ENCODE measurements around the gene ALDH7A1.
"Not testable (repeated sequence)": the region's sequence is repeated elsewhere in the genome, so short reads cannot be mapped to it uniquely, and the experiment has no call there.

The ALDH7A1 gene

GRCh38 chr5:126628102-126628501 is 33.1 kb upstream of the ALDH7A1 start:
- H3K27me3 ChIP-seq (replicated peaks in 2 of 5; ENCODE audit: control insufficient read depth in 4 of 5, insufficient read depth in 5 of 5, low read length in 4 of 5): no peaks in the 10 kb centered on the region
- H3K36me3 ChIP-seq (ENCODE audit: control insufficient read depth in 4 of 4, insufficient read depth in 4 of 4, low read length in 3 of 4): peaks cover 0 to 23% (median 15%) of the 10 kb centered on the region in 4 experiments
- ChIA-PET CTCF (no interaction called here), POLR2A (no interaction called here)
- H3K4me3 ChIP-seq (ENCODE audit: control insufficient read depth in 1 of 7, extremely low read depth in 1 of 7, insufficient read depth in 4 of 7, low read depth in 2 of 7, low read length in 6 of 7): no peak overlapping the region
- over 99% methylated on average over 9 of the region's 11 CpGs for WGBS (ENCODE audit: insufficient coverage)
- H3K4me1 ChIP-seq (ENCODE audit: control extremely low read depth in 1 of 4, control insufficient read depth in 4 of 4, insufficient read depth in 4 of 4, low read length in 3 of 4): no peaks in the 10 kb centered on the region
- DNase-seq: no peak
- H3K27ac ChIP-seq (ENCODE audit: insufficient read depth in 1 of 2, low read depth in 1 of 2, low read length in 2 of 2, poor library complexity in 1 of 2, severe bottlenecking in 2 of 2): no peak overlapping the region
- no peaks in the 10 kb centered on the region for H3K9me3 ChIP-seq (ENCODE audit: control extremely low read depth in 1 of 5, control insufficient read depth in 4 of 5, insufficient read depth in 2 of 5, low read depth in 1 of 5, low read length in 4 of 5)

- Histone ChIP-seq H3K36me3 (ENCODE audit: control insufficient read depth in 4 of 4, insufficient read depth in 4 of 4, low read length in 3 of 4) (peaks cover 3 to 34% (median 24%) of the 10 kb centered on the region in 4 experiments), H3K4me1 (ENCODE audit: control extremely low read depth in 1 of 4, control insufficient read depth in 4 of 4, insufficient read depth in 4 of 4, low read length in 3 of 4) (no peaks in the 10 kb centered on the region), H3K4me3 (ENCODE audit: control insufficient read depth in 1 of 7, extremely low read depth in 1 of 7, insufficient read depth in 4 of 7, low read depth in 2 of 7, low read length in 6 of 7) (no peak overlapping the region), H3K27ac (ENCODE audit: insufficient read depth in 1 of 2, low read depth in 1 of 2, low read length in 2 of 2, poor library complexity in 1 of 2, severe bottlenecking in 2 of 2) (no peak overlapping the region), H3K9me3 (ENCODE audit: control extremely low read depth in 1 of 5, control insufficient read depth in 4 of 5, insufficient read depth in 2 of 5, low read depth in 1 of 5, low read length in 4 of 5) (no peaks in the 10 kb centered on the region), H3K27me3 (replicated peaks in 2 of 5; ENCODE audit: control insufficient read depth in 4 of 5, insufficient read depth in 5 of 5, low read length in 4 of 5) (no peaks in the 10 kb centered on the region)
- DNase-seq: peak in 2 of 3 donors; percentile 21 to 24
- ChIA-PET POLR2A (no interaction called here), CTCF (interaction anchor here (1.5 kb wide), 1 partner anchor 11 kb away, joined by 4 read pairs; no protein-coding TSS in a partner anchor)
- 85% methylated on average over 2 of the region's 4 CpGs for WGBS (ENCODE audit: insufficient coverage)
Measured at GRCh38 chr5:126624534-126624933, 29.5 kb upstream of the ALDH7A1 start.

- WGBS (ENCODE audit: insufficient coverage): 100% methylated on average over 1 of the region's 2 CpGs
- Histone ChIP-seq H3K27me3 (replicated peaks in 2 of 5; ENCODE audit: control insufficient read depth in 4 of 5, insufficient read depth in 5 of 5, low read length in 4 of 5) (no peaks in the 10 kb centered on the region), H3K36me3 (ENCODE audit: control insufficient read depth in 4 of 4, insufficient read depth in 4 of 4, low read length in 3 of 4) (peaks cover 5 to 39% (median 28%) of the 10 kb centered on the region in 4 experiments), H3K9me3 (ENCODE audit: control extremely low read depth in 1 of 5, control insufficient read depth in 4 of 5, insufficient read depth in 2 of 5, low read depth in 1 of 5, low read length in 4 of 5) (no peaks in the 10 kb centered on the region), H3K4me1 (ENCODE audit: control extremely low read depth in 1 of 4, control insufficient read depth in 4 of 4, insufficient read depth in 4 of 4, low read length in 3 of 4) (no peaks in the 10 kb centered on the region), H3K27ac (ENCODE audit: insufficient read depth in 1 of 2, low read depth in 1 of 2, low read length in 2 of 2, poor library complexity in 1 of 2, severe bottlenecking in 2 of 2) (no peak overlapping the region), H3K4me3 (ENCODE audit: control insufficient read depth in 1 of 7, extremely low read depth in 1 of 7, insufficient read depth in 4 of 7, low read depth in 2 of 7, low read length in 6 of 7) (no peak overlapping the region)
- POLR2A ChIA-PET: no interaction called here
- DNase-seq: no peak
- CTCF ChIA-PET: no interaction called here
Measured at GRCh38 chr5:126619781-126620180, 24.8 kb upstream of the ALDH7A1 start.

GRCh38 chr5:126617603-126618002 is 22.6 kb upstream of the ALDH7A1 start:
- POLR2A ChIA-PET: not testable (repeated sequence)

GRCh38 chr5:126615286-126615685 is 20.3 kb upstream of the ALDH7A1 start:
- CTCF ChIA-PET: no interaction called here

More at GRCh38 chr5:126617603-126618002, 22.6 kb upstream of the ALDH7A1 start:
- H3K4me3 ChIP-seq (ENCODE audit: control insufficient read depth in 1 of 7, extremely low read depth in 1 of 7, insufficient read depth in 4 of 7, low read depth in 2 of 7, low read length in 6 of 7); H3K4me1 ChIP-seq (ENCODE audit: control extremely low read depth in 1 of 4, control insufficient read depth in 4 of 4, insufficient read depth in 4 of 4, low read length in 3 of 4); H3K27me3 ChIP-seq (replicated peaks in 2 of 5; ENCODE audit: control insufficient read depth in 4 of 5, insufficient read depth in 5 of 5, low read length in 4 of 5); DNase-seq; H3K27ac ChIP-seq (ENCODE audit: insufficient read depth in 1 of 2, low read depth in 1 of 2, low read length in 2 of 2, poor library complexity in 1 of 2, severe bottlenecking in 2 of 2); H3K9me3 ChIP-seq (ENCODE audit: control extremely low read depth in 1 of 5, control insufficient read depth in 4 of 5, insufficient read depth in 2 of 5, low read depth in 1 of 5, low read length in 4 of 5): not testable (repeated sequence)
- 96% methylated on average over 8 of the region's 8 CpGs for WGBS (ENCODE audit: insufficient coverage)
- CTCF ChIA-PET: interaction anchor here (1.7 kb wide), 1 partner anchor 16 kb away, joined by 4 read pairs; the partner anchor contains the start of gene PHAX
- H3K36me3 ChIP-seq (ENCODE audit: control insufficient read depth in 4 of 4, insufficient read depth in 4 of 4, low read length in 3 of 4): peaks cover 11 to 44% (median 29%) of the 10 kb centered on the region in 4 experiments

GRCh38 chr5:126613941-126614592 is 19.0 kb upstream of the ALDH7A1 start:
- Histone ChIP-seq H3K9me3 (ENCODE audit: control extremely low read depth in 1 of 5, control insufficient read depth in 4 of 5, insufficient read depth in 2 of 5, low read depth in 1 of 5, low read length in 4 of 5) (no peaks in the 10 kb centered on the region), H3K4me1 (ENCODE audit: control extremely low read depth in 1 of 4, control insufficient read depth in 4 of 4, insufficient read depth in 4 of 4, low read length in 3 of 4) (no peaks in the 10 kb centered on the region), H3K27ac (ENCODE audit: insufficient read depth in 1 of 2, low read depth in 1 of 2, low read length in 2 of 2, poor library complexity in 1 of 2, severe bottlenecking in 2 of 2) (no peak overlapping the region), H3K27me3 (replicated peaks in 2 of 5; ENCODE audit: control insufficient read depth in 4 of 5, insufficient read depth in 5 of 5, low read length in 4 of 5) (no peaks in the 10 kb centered on the region), H3K36me3 (ENCODE audit: control insufficient read depth in 4 of 4, insufficient read depth in 4 of 4, low read length in 3 of 4) (peaks cover 9 to 53% (median 33%) of the 10 kb centered on the region in 4 experiments), H3K4me3 (ENCODE audit: control insufficient read depth in 1 of 7, extremely low read depth in 1 of 7, insufficient read depth in 4 of 7, low read depth in 2 of 7, low read length in 6 of 7) (no peak overlapping the region)
- ChIA-PET CTCF (no interaction called here), POLR2A (no interaction called here)
- no peak for DNase-seq
- WGBS (ENCODE audit: insufficient coverage): 100% methylated on average over 2 of the region's 7 CpGs

More at GRCh38 chr5:126615286-126615685, 20.3 kb upstream of the ALDH7A1 start:
- Histone ChIP-seq H3K27ac (ENCODE audit: insufficient read depth in 1 of 2, low read depth in 1 of 2, low read length in 2 of 2, poor library complexity in 1 of 2, severe bottlenecking in 2 of 2) (no peak overlapping the region), H3K9me3 (ENCODE audit: control extremely low read depth in 1 of 5, control insufficient read depth in 4 of 5, insufficient read depth in 2 of 5, low read depth in 1 of 5, low read length in 4 of 5) (no peaks in the 10 kb centered on the region), H3K36me3 (ENCODE audit: control insufficient read depth in 4 of 4, insufficient read depth in 4 of 4, low read length in 3 of 4) (peaks cover 13 to 49% (median 30%) of the 10 kb centered on the region in 4 experiments), H3K4me3 (ENCODE audit: control insufficient read depth in 1 of 7, extremely low read depth in 1 of 7, insufficient read depth in 4 of 7, low read depth in 2 of 7, low read length in 6 of 7) (no peak overlapping the region), H3K4me1 (ENCODE audit: control extremely low read depth in 1 of 4, control insufficient read depth in 4 of 4, insufficient read depth in 4 of 4, low read length in 3 of 4) (no peaks in the 10 kb centered on the region), H3K27me3 (replicated peaks in 2 of 5; ENCODE audit: control insufficient read depth in 4 of 5, insufficient read depth in 5 of 5, low read length in 4 of 5) (no peaks in the 10 kb centered on the region)
- DNase-seq: no peak
- WGBS (ENCODE audit: insufficient coverage): no CpG with 5 or more reads among the region's 4 CpGs
- POLR2A ChIA-PET: no interaction called here

- ChIA-PET CTCF (interaction anchor here (2.3 kb wide), 1 partner anchor 10 kb away, joined by 8 read pairs; the partner anchor contains the start of gene PHAX), POLR2A (no interaction called here)
Measured at GRCh38 chr5:126610616-126611015, 15.6 kb upstream of the ALDH7A1 start.

More at GRCh38 chr5:126610616-126611015, 15.6 kb upstream of the ALDH7A1 start:
- H3K4me1 ChIP-seq (ENCODE audit: control extremely low read depth in 1 of 4, control insufficient read depth in 4 of 4, insufficient read depth in 4 of 4, low read length in 3 of 4): no peaks in the 10 kb centered on the region
- no peak overlapping the region for H3K27ac ChIP-seq (ENCODE audit: insufficient read depth in 1 of 2, low read depth in 1 of 2, low read length in 2 of 2, poor library complexity in 1 of 2, severe bottlenecking in 2 of 2)
- H3K9me3 ChIP-seq (ENCODE audit: control extremely low read depth in 1 of 5, control insufficient read depth in 4 of 5, insufficient read depth in 2 of 5, low read depth in 1 of 5, low read length in 4 of 5): no peaks in the 10 kb centered on the region
- H3K27me3 ChIP-seq (replicated peaks in 2 of 5; ENCODE audit: control insufficient read depth in 4 of 5, insufficient read depth in 5 of 5, low read length in 4 of 5): no peaks in the 10 kb centered on the region
- H3K36me3 ChIP-seq (ENCODE audit: control insufficient read depth in 4 of 4, insufficient read depth in 4 of 4, low read length in 3 of 4): peaks cover 12 to 51% (median 32%) of the 10 kb centered on the region in 4 experiments
- H3K4me3 ChIP-seq (ENCODE audit: control insufficient read depth in 1 of 7, extremely low read depth in 1 of 7, insufficient read depth in 4 of 7, low read depth in 2 of 7, low read length in 6 of 7): no peak overlapping the region
- DNase-seq: no peak
- whole genome bisulfite sequencing (ENCODE audit: insufficient coverage): 100% methylated on average over 2 of the region's 6 CpGs

Data from common myeloid progenitor, CD34-positive (primary cell).